GM13977 (cell line): ENCODE measurements around the gene MRAS.
"Not testable (repeated sequence)": the region's sequence is repeated elsewhere in the genome, so short reads cannot be mapped to it uniquely, and the experiment has no call there.

Experiments
- DNase-seq: peaks from one replicate; pipeline ENCODE4 v3.0.0; 2012; ENCODE audit warnings: low spot score
- in situ Hi-C: fragments of 300-500 bp; cut with MboI; formaldehyde crosslinking; loops from one replicate; pipeline ENCODE4 v1.12.0; 2022; ENCODE audit warnings: low sequenced_read_pairs, low pct_unique_long_range_greater_than_20kb, mixed read lengths, inconsistent platforms; ENCODE audit not compliant: unreplicated experiment
- TF ChIP-seq, protein P1 (sequence below): IDR thresholded peaks from 2 replicates; pipeline ENCODE4 v1.5.1; 2012; ENCODE audit warnings: mild to moderate bottlenecking, control low read depth; ENCODE audit not compliant: insufficient read depth; ENCODE audit errors: extremely low read depth, missing control alignments

The MRAS gene

DNA sequence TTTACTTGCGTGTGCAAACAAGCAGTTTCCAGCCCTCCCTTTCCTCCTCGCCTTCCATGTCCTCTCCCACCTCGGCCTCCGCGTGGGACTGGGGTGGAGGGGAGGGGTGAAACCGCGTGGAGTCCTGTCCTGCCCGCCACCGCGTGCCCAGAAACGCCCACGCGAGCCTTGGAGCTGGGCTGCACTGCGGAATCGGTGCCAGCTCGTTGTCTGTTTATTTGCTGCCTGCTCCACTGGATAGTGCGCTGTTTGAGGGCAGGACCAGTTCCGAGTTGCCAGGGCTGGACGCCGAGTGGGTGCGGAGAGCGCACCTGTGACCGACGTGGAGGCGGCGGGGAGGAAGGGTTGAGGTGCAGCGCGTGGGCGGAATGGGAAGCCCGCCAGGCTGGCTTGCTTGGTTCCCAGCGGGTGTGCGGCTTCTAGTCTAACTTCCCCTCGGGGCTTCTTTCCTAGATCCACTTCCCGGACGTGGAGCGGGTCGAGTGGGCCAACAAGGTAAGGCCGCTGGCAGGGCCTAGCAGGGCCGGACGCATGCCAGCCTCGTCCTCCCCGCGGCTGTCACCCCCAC is 103.3 kb downstream of the MRAS start:
- DNase-seq = no peak
- in situ Hi-C loops = loop anchor here (25.0 kb wide), 1 partner anchor 486 kb away; the partner anchor contains the start of genes FOXL2 and FOXL2NB
- TF ChIP-seq, protein P1, sequence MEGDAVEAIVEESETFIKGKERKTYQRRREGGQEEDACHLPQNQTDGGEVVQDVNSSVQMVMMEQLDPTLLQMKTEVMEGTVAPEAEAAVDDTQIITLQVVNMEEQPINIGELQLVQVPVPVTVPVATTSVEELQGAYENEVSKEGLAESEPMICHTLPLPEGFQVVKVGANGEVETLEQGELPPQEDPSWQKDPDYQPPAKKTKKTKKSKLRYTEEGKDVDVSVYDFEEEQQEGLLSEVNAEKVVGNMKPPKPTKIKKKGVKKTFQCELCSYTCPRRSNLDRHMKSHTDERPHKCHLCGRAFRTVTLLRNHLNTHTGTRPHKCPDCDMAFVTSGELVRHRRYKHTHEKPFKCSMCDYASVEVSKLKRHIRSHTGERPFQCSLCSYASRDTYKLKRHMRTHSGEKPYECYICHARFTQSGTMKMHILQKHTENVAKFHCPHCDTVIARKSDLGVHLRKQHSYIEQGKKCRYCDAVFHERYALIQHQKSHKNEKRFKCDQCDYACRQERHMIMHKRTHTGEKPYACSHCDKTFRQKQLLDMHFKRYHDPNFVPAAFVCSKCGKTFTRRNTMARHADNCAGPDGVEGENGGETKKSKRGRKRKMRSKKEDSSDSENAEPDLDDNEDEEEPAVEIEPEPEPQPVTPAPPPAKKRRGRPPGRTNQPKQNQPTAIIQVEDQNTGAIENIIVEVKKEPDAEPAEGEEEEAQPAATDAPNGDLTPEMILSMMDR = no peak

DNA sequence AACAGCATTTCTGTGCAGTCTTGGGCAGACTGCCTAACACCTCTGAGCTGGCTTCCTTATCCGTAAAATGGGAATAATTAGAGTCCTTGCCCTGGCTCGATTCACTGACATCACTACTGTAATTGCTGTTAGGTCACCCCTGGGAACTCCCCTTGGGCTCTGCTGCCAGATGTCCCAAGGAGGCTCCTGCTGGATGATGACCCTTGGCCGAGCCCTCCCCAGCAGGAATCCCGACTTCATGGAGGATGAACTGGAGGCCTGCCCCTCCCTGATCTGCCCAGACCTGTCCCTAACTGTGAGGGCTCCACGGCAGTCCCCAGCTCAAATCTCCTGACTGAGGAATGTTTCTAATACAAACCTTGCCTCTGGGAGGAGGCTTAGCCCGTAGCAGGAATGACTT is 104.1 kb downstream of the MRAS start:
- DNase-seq = no peak
- in situ Hi-C loops = loop anchor here (25.0 kb wide), 1 partner anchor 485 kb away; the partner anchor contains the start of genes FOXL2 and FOXL2NB
- TF ChIP-seq, protein P1 = no peak

DNA sequence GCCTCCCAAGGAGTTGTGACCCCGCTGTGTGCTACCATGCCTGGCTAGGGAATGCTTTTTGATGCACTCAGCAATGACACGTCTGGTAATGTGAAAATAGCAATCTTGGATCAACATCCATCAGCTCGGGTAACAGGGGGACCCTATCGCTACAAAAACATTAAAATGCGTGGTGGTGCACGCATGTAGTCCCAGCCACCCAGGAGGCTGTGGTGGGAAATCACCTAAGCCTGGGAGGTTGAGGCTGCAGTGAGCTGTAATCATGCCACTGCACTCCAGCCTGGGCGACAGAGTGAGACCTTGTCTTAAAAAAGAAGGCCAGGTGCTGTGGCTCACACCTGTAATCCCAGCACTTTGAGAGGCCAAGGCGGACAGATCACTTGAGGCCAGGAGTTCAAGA is 105.6 kb downstream of the MRAS start:
- DNase-seq = not testable (repeated sequence)
- in situ Hi-C loops = loop anchor here (25.0 kb wide), 1 partner anchor 483 kb away; the partner anchor contains the start of genes FOXL2 and FOXL2NB
